ENCODE measurements around the gene IAH1. TPM values are rescaled to one million over a fixed set of nuclear protein-coding genes. Genes with fewer than 3 reads are reported as not detected.

The IAH1 gene
- total and polyA plus RNA-seq, 9 of the 15 experiments (the other 6 are each of a cell fraction or from before 2014, with no cell fraction given) = 0.04 to 19.3 (median 0.36) TPM; not detected in 3

- TF ChIP-seq ZBTB33 (CRISPR knock-in tag; IDR thresholded peaks at IDR 0.05) (peak; percentile 85), POLR2G (IDR thresholded peaks at IDR 0.05; ENCODE audit: low read depth, low read length) (peak; percentile 71), CREB5 (CRISPR knock-in tag; IDR thresholded peaks at IDR 0.05) (no peak), PCBP1 (IDR thresholded peaks at IDR 0.05; ENCODE audit: low read depth, low read length, poor library complexity, severe bottlenecking) (no peak), U2AF1 (optimal IDR thresholded peaks at IDR 0.05; ENCODE audit: low read depth, low read length) (peak; percentile 37), ZNF507 (tag; conservative IDR thresholded peaks at IDR 0.05) (no peak)
Observed at GRCh38 chr2:9473985-9474360, 378 bp upstream of the IAH1 start (continued).

DNA sequence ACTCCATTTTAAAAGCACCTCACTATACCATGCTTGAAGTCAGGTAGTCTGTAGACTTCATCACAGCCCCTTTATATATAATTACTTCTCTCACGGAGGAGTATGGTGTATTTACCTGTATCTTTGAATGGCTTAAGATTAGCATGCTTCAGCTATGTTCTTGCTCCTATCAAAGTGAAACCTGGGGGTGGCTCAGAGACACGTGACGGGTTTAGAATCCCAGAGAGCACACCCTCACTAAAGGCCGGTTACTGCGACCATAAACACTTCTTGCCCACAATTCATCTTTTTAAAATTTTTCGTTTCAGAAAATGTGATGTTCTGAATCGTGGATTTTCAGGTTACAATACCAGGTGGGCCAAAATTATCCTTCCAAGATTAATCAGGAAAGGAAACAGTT is 3.6 kb downstream of the IAH1 start:
- POLR2A ChIA-PET = no interaction called here
- ATAC-seq = no peak
- WGBS (ENCODE audit: insufficient coverage, low coverage, missing lambda C conversion rate) = 44% methylated on average over 7 of the region's 7 CpGs
- H3K27me3 ChIP-seq (ENCODE audit: control insufficient read depth in 2 of 2, insufficient read depth in 2 of 2, low read length in 2 of 2) = no peaks in the 10 kb centered on the region
- CTCF ChIA-PET (ENCODE audit: low intra/inter-chr PET ratio) = no interaction called here
- peak; percentile 6 for FAIRE-seq
- no peaks in the 10 kb centered on the region for H3K9me1 ChIP-seq (ENCODE audit: control insufficient read depth, insufficient read depth, low read length)
- peaks cover 9% of the 10 kb centered on the region; the same call in 2 of the 3 replicates for H3K36me3 ChIP-seq (ENCODE audit: control insufficient read depth, insufficient read depth, low read length)
- no peak overlapping the region for H3K9ac ChIP-seq (ENCODE audit: insufficient read depth in 1 of 2, low read depth in 2 of 2, low read length in 2 of 2)
- no peak overlapping the region for H3K4me2 ChIP-seq (ENCODE audit: insufficient read depth, low read length)
- no peak overlapping the region for H3K4me3 ChIP-seq
- no peaks in the 10 kb centered on the region for H3K79me2 ChIP-seq (ENCODE audit: control insufficient read depth, insufficient read depth, low read length)
- BruUV-seq (replicated peaks) = no TSS peak
- no peak overlapping the region for H3K27ac ChIP-seq (ENCODE audit: extremely low read depth, low read depth, low read length)
- in situ Hi-C loops (cut with MboI) = no loop called here
- no peak for DNase-seq (ENCODE audit: extremely low read depth in 1 of 4, low spot score in 3 of 4)
- H3K9me3 ChIP-seq (replicated peaks; ENCODE audit: control insufficient read depth, insufficient read depth, low read depth, low read length) = no peaks in the 10 kb centered on the region; the same call in 1 of the 2 replicates
- H4K20me1 ChIP-seq (replicated peaks; ENCODE audit: control insufficient read depth, insufficient read depth, low read length) = no peaks in the 10 kb centered on the region
- H2AFZ ChIP-seq (ENCODE audit: low read depth, low read length) = no peak overlapping the region
- H3K4me1 ChIP-seq (replicated peaks in 1 of 2; ENCODE audit: control insufficient read depth in 2 of 2, insufficient read depth in 2 of 2, low read length in 2 of 2) = no peaks in the 10 kb centered on the region
- intact Hi-C loops (cut with micrococcal nuclease) = no loop called here
- TF ChIP-seq FOXA1 (IDR thresholded peaks at IDR 0.05; ENCODE audit: borderline replicate concordance) (no peak), SNAPC5 (CRISPR knock-in tag; IDR thresholded peaks at IDR 0.05) (no peak), NFYB (IDR thresholded peaks at IDR 0.05; ENCODE audit: extremely low read depth, insufficient read length) (no peak), KDM4B (IDR thresholded peaks at IDR 0.05; ENCODE audit: borderline replicate concordance in 2 of 2, low read depth in 1 of 2) (no peak), BRD9 (IDR thresholded peaks at IDR 0.05; ENCODE audit: low read depth, partially characterized antibody) (no peak), NELFE (IDR thresholded peaks at IDR 0.05; ENCODE audit: insufficient read depth, insufficient read length) (no peak), NONO (IDR thresholded peaks at IDR 0.05; ENCODE audit: low read depth in 2 of 2, low read length in 1 of 2) (no peak), TAF1 (IDR thresholded peaks at IDR 0.05; ENCODE audit: control insufficient read depth, extremely low read depth, insufficient read depth, low read length, severe bottlenecking) (no peak), JUND (IDR thresholded peaks at IDR 0.05; ENCODE audit: borderline replicate concordance, low read depth, low read length) (no peak), JUND (tag; IDR thresholded peaks at IDR 0.05; ENCODE audit: borderline replicate concordance, low read depth, low read length) (no peak), ZNF121 (CRISPR knock-in tag; conservative IDR thresholded peaks at IDR 0.05) (no peak)

Measured in K562 (cell line).